ENCODE data around the gene OGFOD1.

- TF ChIP-seq CTCF (IDR thresholded peaks at IDR 0.05) (no peak), EZH2 (IDR thresholded peaks at IDR 0.05; ENCODE audit: borderline replicate concordance, insufficient read depth, low read depth, low read length, poor library complexity, severe bottlenecking) (no peak)
Measured at GRCh38 chr16:56421313-56421712, 30.0 kb upstream of the OGFOD1 start.

Measured in B cell (primary cell).